GM21619 (cell line): ENCODE results near the gene BCAS1.

Experiments
- ATAC-seq: cut with Tn5 transposase; IDR thresholded peaks from one replicate; pipeline ENCODE4 v1.9.1; 2021; ENCODE audit not compliant: unreplicated experiment

BCAS1 gene

DNA sequence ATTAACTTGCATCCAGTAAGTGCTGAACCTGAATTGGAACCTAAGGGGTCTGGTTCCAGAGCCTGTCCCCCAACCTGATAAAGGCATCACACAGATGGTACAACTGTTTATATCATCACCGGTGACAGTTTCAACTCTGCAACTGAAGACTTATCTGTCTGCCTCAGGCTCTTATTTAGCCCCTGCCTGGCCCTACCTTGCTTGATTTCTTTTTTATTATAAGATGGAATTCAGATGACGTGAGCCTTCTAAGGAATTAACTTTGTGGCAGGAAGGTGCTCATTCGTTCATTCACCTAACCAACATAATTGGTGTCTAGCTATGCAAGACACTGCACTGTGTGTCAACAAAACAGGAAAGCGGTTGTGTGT lies 175.0 kb downstream of the BCAS1 start:
- no peak for ATAC-seq

DNA sequence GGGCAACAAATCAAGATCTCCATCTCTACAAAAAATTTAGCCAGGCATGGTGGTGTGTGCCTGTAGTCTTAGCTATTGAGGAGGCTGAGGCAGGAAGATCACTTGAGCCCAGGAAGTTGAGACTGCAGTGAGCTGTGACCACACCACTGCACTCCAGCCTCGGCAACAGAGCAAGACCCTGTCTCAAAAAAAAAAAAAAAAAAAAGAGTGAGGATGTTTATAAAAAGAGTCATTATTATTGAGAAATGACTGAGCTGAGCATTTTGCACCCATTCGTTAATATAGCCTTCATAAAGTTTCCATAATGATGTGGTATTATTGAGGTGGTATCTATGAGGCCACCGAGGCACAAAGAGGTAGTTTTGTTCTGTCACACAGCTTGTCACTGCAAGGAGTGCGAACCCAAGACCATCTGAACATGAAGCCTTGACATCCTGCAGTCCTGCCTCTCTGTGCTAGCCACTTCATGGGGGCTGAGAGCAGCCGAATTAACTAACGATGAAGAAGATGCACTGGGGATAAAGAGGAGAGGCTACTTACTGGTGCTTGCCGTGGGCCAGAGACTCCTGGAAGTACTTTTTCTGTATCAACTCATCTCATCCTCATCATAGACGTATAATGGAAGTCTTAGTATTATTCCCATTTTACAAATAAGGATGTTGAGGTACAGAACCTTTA lies 175.5 kb downstream of the BCAS1 start:
- ATAC-seq, result no peak
